ENCODE results near the gene TBC1D9B. TPM values are rescaled to one million over a fixed set of nuclear protein-coding genes. Genes with fewer than 3 reads are reported as not detected.

TBC1D9B gene
- polyA plus RNA-seq, 3 donors = 109 to 117 (median 111) TPM

- no peak for DNase-seq
Measured at GRCh38 chr5:179913461-179913860, 5.8 kb upstream of the TBC1D9B start.

GRCh38 chr5:179912951-179913350, 5.3 kb upstream of the TBC1D9B start:
- no peak for DNase-seq

GRCh38 chr5:179912386-179912785, 4.7 kb upstream of the TBC1D9B start:
- no peak for DNase-seq

GRCh38 chr5:179909224-179909623, 1.5 kb upstream of the TBC1D9B start:
- DNase-seq = no peak

DNA sequence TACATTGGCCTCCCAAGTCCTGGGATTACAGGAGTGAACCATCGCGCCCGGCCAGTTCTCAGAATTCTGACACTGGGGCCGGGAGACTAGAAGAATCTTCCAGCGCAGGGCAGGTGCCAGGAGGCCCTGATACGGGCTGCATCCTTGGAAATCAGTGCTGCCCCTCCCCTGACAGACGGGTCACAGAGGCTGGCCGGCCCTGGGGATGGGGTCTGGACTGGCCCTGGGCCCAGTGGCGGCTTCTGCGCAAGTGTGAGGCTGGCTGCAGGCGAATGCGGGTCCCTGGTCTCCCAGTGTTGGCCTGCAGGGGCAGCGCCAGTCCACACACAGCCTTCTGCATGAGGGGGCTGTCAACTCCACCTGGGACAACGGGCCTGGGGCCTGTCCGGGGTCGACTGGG, 831 bp upstream of the TBC1D9B start:
- DNase-seq = no peak

GRCh38 chr5:179906795-179907555, 722 bp downstream of the TBC1D9B start:
- no peak for DNase-seq

DNA sequence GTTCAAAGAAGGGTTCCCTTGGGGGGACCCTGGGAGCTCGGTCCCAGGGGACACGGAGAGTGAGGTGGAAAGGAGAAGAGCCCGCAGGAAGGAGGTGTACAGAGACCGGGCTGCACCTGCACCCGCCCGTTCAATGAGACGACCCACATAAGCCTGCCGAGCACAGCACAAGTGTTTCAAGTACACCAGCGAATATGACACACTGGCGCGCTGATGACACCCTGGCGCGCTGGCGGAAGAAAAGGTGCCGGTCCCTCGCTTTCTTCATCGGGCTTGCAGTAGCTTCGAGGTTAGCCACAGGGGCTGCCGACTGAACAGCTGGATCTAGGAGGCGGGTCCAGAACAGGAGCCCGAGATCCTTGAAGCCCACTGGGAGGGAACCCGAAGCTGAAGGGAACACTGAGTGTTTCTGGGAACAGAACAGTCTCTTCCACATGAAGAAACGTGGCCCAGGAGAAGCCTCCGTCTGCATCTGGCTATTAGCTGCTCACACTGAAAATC, 1.4 kb downstream of the TBC1D9B start:
- no peak for DNase-seq

- no peak for DNase-seq
Measured at GRCh38 chr5:179905161-179905560, 2.5 kb downstream of the TBC1D9B start.

DNA sequence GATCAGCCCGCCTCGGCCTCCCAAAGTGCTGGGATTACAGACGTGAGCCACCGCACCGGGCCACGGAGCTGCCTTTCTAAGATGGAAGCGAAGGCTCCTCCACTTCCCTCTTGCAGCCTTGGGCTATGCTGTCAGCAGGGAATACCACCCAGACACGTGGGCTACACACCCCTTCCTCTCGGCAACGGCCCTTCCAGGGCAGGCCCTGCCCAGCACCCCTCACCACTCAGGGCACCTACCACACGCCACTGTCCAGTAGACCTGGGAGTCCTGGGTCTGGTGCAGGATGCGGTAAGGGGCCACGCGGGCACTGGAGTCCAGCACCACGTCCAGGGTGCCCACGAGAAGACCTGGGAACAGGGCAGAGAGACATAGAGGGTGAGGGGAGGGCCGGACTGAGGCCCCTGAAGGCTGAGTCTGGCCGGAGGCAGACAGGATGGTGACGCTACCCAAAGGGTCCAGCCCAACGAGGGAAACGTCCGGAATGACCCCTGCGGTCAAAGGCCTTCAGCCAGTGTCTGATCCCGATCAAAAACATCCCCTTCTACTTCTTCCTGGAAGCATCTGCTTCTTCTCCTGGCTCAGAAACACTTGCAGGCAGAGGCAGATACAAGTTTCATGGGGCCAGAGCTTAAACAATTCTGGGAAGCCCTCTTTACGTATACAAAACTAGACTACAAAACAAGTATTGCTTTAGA, 3.1 kb downstream of the TBC1D9B start:
- DNase-seq = no peak

DNA sequence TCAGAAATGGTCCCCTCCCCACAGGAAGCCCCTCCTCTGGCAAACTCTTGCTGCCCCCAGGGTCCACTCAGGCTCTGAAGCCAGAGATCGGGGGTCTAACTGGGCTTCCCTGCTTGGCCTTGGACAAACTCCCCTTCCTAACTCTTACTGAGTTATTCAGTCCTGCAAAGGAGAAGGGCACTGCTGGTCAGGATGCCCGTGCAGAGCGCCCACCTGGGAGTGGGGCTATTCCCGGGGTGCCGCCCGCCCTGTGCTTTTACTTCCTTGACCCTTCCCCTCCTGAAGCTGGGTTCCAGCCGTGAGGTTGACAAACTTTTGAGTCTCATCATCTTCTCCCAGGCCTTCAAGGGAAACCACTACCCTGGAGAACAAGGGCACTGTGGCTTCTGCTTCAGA, 4.9 kb downstream of the TBC1D9B start:
- no peak for DNase-seq

- DNase-seq = no peak
Measured at GRCh38 chr5:179901915-179902762, 5.6 kb downstream of the TBC1D9B start.

DNA sequence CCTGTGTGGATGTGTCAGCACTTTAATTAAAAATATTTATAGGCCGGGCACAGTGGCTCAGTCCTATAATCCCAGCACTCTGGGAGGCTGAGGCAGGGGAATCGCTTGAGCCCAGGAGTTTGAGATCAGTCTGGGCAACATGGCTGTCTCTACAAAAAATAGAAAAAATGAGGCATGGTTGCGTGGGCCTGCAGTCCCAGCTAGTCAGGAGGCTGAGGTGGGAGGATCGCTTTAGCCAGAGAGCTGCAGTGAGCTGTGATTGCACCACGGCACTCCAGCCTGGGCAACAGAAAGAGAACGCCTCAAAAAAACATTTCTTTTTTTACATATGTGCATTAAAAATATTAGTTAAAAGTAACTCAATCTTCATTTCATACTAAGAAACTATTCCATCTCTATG, 6.2 kb downstream of the TBC1D9B start:
- no peak for DNase-seq

- DNase-seq = no peak
Measured at GRCh38 chr5:179900711-179901110, 7.0 kb downstream of the TBC1D9B start.

DNA sequence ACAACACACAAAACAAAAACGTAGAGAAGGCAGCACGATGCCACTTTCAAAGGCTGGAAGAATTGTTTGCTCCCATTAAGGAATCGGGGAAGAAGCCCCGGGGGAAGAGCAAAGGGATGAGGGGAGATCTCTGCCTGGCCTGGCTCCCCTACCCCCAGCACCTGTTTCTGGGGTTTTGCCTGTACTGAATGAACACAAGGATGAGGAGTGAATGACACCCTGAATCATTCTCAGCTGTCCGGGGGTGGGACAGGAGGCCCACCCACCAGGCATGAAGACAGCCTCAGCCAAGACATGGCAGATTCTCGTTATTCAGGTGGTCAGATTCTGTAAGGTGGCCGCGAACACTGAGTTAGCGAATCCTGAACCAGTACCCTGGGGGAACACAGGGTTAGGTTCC, 7.5 kb downstream of the TBC1D9B start:
- no peak for DNase-seq

- no peak for DNase-seq
Measured at GRCh38 chr5:179895861-179896260, 11.8 kb downstream of the TBC1D9B start.

GRCh38 chr5:179893958-179894895, 13.5 kb downstream of the TBC1D9B start:
- DNase-seq = no peak

GRCh38 chr5:179893076-179893957, 14.4 kb downstream of the TBC1D9B start:
- DNase-seq = no peak

DNA sequence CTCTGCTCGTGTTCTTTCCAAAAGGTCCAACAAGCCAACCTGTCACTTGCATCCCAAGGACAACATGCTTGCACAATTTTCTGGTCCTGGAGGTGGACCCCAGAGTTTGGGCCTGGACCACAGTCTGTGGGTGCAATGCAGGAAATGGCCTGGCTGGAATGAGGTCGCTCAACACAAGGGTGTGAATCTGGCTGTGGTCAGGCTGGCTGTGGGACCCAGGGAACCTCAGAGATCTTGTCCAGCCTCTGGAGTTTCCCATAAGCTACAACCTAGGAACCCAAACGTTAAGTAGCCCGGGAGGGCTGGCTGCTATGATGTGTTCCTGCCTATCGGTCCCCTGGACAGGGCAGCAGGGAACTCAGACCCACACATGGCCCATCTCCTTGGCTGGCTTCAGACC, 15.4 kb downstream of the TBC1D9B start:
- DNase-seq = no peak

- DNase-seq = no peak
Measured at GRCh38 chr5:179890751-179891682, 16.7 kb downstream of the TBC1D9B start.
